Stimulated activated CD8-positive, alpha-beta memory T cell treated with anti-CD3 and anti-CD28 coated beads, Interleukin-7, amount 100 ng/mL, for 1 hour (primary cell): Measurements from ENCODE around the gene GATB.

Experiments used
- DNase-seq, 2 donors: peaks; one replicate each; pipeline ENCODE4 v3.0.0-alpha.2; 2020; ENCODE audit warnings: low read depth in 2 of 2

GATB gene, protein sequence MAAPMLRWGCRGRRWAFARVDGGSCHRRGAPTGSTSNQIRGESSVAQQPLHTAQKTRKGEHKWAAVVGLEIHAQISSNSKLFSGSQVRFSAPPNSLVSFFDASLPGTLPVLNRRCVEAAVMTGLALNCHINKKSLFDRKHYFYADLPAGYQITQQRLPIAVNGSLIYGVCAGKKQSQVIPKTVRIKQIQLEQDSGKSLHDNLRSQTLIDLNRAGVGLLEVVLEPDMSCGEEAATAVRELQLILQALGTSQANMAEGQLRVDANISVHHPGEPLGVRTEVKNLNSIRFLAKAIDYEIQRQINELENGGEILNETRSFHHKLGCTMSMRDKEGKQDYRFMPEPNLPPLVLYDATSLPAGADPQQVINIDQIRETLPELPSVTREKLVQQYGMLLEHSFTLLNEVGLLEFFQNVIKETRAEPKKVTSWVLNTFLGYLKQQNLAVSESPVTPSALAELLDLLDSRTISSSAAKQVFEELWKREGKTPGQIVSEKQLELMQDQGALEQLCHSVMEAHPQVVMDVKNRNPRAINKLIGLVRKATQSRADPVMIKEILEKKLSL

DNA sequence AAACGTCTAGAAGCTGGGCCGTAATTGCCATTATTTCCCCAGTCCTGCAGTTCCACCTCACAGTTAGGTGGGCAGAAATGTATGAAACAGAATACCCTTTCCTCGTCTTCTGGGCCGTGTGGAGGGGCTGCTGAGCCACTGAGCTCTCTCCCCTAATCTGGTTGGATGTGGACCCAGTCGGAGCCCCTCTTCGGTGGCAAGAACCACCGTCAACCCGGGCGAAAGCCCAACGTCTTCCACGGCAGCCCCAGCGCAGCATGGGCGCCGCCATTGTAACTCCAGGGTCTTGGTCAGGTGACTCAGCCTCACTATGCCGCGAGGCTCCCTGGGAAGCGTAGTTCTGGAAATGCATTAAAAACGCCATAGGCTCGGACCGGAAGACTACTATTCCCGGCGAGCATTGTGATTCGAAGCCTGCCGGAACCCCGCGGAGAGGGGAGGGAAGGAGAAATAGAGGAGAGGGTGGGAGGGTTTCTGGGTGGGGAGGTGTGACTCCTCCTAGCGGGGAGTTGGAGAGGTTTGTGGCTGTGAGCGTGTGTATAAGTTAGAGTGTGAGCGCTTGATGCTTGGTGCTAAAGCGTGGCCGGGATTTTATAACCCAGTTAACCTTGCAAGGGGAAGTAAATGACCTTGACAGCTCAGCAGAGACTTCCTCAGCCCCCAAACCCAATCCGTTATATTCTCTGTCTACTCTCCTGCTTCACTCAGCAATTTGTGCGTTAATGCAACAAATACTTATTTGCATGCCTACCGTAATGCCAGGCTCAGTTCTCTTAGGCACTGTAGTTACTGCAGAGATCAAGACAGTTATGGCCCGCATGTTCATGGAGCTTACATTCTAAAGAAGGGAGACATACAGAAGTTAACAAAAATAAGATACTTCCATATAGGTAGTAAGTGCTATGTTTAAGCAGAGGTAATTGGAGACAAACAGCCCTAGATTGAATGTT lies at the start of gene GATB:
Gene GATB (minus strand): TSS at position 296 of the 950 bp plus-strand sequence. CDS start 25 bp downstream, at position 271.
- DNase-seq: peak; percentile 76 to 80

DNA sequence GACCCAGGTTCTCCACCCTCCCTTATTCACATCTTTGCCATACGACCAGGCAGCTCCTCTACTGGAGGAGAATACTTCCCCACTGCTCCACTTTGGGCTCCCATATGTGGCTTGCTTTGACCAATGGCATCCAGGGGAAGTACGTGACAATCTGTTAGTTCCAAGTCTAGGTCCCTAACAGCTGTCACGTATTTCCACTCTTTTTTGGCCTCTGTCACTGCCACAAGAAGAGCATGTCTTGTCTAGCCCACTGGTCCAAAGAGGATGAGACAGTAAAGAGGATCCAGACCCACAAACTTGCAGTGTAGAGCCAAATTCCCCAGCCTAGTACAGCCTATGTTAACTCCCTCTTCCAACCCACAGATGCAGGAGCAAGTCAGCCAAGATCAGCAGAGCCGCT lies 49.7 kb upstream of the GATB start:
- DNase-seq: no peak

DNA sequence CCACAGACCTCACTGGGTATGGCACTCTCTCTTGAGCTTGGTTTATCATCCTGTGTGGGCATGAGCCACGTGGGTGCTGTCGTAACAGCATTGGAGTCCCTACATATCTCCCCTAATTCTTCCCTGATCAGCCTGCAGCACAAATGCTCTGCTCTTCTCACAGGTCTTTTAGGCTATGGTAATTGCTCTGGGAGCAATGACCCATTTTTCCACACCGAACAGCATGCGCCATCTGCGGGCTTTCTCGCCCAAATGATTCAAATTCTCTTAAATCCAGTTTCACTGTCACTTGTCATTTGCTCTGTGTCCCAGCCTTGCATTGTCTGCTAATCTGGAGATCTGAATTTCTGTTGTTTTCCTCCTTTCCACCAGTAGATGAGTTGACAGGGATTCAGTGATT lies 48.9 kb upstream of the GATB start:
- no peak for DNase-seq

DNA sequence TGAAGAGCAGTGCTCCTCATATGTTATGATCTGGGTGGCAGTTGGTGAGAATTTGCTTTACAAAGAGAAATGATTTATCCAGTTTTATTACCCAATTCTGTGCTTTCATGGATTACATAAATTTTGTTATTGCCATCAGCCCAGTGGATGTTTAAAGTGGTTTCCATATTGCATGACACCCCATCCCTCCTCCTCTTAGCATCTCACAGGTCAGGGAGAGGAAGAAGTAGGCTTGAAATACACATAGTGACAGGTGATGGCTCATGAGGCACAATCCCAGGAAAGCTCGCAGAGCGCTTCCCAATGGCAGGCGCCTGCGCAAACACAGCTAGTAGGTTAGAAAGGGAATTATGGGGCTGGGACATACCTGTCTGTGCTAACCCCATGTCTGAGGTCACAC lies 47.7 kb upstream of the GATB start:
- no peak for DNase-seq

DNA sequence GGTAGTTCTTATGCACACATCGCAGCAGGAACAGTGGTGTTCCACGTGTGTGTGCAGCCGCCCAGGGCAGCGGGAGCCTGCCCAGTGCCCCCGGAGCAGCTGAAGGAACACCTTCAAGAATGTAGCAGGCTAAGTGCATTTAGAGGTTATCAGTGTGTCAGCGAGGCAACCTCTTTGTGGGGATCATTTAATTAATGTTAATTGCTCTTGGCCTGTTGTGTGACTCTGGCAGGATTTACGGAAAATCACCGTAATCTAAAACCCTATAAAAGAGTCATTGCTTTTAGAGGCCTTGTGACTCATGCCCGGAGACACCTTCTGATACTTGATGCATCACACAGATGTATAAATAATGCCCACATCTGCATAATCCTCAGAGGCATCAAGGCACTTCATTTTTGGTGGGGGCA lies 47.3 kb upstream of the GATB start:
- no peak for DNase-seq

DNA sequence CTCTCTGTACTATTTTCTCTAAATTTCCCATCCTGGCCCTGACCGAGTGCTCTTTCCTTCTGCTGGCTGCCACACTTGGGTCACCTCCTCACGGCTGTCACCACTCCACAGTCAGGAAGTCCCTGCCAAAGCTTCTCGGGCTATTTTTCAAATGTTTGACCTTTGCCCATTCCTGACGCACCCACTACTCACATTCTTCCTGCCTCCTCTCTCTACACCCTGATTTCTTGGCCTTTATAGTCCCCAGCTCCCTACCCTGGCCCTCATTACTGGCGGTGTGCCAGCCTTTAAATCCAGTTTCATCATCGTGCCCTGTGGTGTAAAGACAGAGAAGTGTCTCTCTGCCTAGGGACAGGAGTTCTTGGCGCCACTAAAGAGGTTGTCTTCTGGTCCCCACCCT lies 46.4 kb upstream of the GATB start:
- DNase-seq: no peak

DNA sequence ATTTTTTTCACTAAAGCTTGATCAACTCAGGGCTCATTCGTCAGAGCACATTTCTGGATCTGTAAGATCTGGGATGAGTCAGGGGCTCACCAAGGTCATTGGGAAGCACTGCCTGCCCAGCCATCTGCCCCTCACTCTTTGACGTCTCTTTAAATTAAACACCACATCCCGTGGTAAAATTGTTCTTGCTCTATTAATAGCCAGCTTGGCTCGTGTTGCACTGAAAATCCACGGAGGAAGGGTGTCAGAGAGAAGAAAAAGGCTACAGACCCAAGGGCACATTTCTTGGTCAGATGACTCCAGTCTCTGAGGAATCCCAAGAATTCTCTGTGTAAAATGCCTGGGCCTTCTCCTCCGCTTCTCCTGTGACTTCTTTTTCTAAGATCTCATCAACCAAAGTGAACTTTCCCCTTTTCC lies 45.7 kb upstream of the GATB start:
- DNase-seq: no peak

DNA sequence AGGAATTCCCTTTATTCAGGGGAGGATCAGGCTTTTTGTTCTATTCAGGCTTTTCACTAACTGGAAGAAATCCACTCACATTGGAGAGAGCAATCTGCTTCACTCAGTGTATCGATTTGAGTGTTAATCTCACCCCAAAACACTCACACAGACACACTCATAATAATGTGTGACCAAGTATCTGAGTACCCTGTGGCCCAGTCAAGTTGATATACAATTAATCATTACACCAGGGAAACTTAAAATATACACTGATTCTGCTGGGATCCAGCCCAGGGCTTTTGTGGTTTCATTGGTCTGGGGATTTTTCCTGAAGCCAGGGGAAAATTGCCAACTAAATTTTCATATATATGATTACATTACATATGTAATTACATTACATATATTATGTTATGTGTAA lies 44.0 kb upstream of the GATB start:
- DNase-seq: no peak

DNA sequence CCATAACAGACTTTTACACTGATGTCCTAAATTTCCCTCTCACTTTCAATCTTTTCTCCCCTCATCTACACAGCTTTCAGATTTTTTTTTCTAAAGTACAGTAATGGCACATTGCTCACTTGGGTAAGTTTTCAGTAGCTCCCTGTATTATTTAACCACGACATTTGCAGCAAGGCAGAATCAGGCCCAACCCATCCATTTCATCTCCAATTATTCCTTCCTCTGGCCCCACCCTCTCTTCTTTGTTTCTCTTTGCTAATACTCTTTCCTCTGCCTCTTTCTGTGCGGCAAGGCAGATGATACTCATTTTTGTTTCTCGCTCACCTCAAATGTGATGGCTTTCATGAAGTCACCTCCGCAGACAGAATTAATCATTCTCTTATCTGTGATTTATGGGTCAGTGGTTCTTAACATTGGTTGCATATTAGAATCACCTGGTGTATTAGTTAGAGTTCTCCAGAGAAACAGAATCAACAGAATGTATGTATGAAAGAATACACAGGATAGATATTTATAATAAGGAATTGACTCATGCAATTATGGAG lies 43.4 kb upstream of the GATB start:
- DNase-seq: no peak

DNA sequence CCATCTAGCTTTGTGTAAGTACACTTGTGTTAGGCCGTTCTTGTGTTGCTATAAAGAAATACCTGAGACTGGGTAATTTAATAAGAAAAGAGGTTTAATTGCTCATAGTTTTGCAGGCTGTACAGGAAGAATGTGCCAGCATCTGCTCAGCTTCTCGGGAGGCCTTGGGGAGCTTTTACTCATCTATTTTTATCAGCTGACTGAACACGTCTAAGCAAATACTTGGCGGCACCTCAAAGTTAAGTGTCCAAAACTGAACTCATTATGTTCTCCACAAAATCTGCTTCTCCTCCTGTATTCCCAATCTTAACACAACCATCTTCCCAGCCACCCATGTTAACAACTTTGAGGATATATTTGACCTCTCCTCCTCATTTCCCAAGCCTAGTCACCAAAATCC lies 42.4 kb upstream of the GATB start:
- DNase-seq: no peak

DNA sequence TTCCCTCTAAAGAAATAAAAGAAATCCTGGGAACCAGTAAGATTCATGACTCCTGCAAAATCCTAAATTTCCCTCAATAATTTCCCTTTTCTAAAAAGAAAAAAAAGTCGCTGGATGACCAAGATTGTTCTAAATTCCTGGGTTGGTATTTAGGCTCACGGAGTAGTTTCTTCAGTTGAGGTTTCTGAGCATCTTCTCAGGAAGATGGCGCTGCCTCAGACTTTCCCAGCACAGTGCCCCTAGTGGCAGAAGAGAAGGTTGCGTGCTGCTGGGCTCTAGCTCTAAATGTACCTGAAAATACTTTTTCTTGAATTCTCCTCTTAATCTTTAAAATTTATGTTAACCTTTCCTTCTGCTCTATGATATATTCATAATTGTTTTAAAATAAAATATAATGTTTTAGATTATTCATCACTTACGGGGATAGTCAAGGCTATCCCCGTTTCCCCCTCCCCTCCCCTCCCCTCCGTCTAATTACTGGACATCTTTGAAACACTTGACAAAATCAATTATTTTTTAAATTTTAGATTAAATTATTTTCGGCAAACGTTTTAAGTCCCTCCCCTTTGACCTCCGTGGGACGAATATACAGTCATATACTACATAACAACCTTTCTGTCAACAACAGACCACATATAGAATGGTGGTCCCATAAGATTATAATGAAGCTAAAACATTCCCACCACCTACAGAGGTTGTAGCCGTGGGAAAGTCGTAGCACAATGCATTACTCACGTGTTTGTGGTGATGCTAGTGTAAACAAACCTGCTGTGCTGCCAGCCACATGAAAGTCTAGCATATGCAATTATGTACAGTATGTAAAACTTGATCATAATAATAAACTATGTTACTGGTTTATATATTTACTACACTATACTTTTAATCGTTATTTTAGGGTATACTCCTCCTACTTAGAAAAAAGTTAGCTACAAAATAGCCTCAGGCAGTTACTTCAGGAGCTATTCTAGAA lies 41.0 kb upstream of the GATB start:
- peak; percentile 7 to 27 for DNase-seq

DNA sequence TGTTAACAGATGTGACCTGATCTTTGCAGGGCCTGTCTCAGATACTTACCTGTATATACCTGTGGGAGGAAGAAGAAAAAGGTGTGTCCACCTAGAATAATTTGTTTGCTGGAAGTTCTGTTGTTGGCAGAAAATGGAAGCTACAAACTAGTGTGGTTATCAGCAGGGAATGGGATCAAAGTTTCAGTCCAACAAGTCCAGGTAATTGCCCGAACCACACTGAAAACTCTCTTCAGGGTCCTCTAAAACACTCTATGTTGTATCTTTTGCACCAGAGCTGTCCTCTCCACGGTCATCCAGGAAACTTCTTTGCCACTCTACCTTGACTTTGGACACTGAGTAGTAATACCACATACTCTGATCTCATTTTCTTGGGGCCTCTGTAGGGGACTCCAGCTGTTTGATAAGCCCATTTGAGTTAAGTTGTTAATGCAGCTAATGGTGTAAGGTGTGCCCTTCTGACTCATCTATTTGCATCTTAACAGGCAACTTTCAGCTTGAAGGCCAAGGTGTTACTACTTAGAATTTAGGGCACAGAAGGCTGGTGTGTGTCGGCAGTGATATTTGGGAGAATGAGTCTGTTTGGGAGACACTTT lies 38.7 kb upstream of the GATB start:
- no peak for DNase-seq

DNA sequence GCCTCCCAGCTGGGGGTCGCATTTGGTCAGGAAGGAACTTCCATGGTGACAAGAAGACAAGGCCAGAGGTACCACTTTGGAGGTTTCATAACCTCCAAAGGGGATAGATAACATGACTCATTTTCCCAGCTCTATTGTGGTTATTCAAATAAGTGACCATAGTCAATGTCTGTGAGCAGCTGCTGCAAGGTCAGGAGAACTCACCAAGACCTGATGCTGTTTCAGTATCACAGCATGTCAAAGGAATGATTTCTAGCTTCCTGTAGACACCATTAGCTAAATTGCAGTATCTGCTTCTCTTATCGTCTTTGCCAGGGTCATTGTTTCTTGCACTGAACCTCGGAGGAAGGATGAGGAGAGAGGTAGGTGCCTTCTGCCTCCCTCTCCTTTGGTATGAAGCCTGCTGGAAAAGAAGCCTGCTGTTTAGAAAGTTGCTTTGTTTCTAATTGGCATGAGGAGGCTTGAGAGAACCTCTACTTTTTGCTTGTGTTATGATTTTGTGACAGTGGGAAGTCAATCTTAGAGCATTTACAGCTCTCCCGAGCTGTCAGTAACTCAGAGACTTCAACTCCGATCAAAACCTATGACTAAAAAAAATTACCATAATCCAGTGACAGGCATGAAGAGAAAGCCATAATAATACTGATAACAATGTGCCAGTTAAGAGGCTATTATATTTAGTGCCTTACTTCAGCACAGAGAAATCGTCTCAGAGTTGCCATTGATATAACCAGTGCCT lies 38.0 kb upstream of the GATB start:
- DNase-seq: no peak

DNA sequence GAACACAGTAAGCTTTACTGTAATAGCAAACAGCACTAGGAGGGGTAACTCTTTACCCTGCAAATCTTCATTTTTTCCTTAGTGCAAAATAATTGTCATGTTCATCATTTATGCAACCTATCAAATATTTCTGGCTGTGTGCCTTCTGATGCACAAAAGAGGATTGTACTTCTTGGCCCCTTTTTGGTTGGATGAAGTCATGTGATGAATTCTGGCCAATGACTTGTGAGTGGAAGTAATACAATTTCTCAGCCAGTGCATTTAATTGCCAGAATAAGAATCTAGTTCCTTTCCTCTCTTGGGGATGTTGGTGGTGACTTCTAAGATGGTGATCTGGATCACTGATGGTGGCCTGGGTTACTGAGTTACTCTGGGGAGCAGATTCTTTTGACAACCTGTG lies 37.0 kb upstream of the GATB start:
- DNase-seq: no peak

DNA sequence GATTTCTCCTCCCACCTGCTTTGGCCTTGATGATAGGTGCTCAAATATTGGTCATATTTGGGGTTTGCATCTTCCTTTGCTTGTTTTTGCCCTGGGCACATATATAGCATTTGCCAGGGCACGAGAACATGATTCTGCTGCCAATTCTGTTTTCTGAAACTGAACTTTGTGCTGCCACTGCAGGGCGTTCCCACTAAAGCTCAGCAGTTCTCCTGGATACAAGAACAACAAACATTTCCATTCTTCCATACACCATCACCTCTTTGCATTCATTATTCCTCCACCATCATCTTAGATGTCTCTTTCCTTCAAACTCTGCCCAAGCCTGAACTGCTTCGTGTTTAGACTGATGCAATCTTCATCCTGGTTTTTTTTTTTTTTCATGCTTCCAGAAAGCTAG lies 36.3 kb upstream of the GATB start:
- DNase-seq: no peak

DNA sequence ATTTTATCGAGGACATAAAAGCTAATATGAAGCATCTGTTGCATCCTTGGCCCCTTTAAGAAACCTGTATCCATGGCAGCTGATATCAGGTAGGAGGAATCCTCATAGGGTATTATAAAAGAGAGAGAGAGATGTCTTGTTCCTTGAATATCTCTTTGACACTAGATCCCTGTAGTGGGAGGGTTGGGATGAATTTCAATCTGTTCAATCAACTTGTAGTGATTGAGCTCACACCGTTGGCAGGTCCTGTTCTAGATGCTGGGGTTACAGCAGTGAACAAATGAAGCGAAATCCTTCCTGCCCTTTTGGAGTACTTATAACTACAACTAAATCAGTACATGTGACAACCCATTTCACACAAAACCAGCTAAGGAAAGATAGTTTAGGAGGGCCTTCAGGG lies 35.3 kb upstream of the GATB start:
- no peak for DNase-seq

DNA sequence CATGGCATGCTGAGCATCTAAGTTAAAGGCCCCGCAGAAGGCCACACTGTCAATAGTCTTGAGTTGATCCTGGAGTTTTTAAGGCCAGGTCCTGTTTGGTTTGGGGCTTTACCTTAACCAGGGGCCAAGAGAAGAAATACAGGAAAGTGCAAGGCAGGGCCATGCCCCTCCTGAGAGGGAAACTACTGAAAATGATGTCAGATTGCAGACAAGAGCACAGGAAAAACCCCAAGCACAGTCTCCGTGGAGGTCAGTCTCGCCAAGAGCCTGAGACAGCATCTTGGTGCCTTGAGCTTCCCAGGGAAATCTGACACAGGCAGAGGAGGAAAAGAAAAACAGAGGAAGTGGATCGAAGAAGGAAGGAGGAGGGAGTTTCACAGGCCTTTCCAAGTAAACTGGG lies 32.2 kb upstream of the GATB start:
- DNase-seq: no peak

DNA sequence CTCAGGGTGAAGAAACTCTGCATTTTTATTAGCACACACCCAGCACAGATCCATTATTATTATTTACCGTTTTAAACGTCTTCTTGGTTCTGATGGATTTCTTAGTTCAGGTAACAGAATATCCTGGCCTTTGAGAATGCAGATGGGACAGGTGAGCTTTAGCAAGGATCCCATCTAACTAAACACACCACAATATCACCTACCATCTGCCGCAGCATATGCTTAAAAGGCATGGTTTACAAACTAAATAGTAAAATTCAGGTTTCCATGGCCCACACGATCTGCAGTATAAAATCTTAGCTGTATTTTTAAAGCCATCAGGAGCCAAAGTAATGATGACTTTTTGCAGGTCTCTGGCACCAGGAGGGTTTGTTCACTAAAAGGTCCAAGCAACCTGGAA lies 31.7 kb upstream of the GATB start:
- no peak for DNase-seq

DNA sequence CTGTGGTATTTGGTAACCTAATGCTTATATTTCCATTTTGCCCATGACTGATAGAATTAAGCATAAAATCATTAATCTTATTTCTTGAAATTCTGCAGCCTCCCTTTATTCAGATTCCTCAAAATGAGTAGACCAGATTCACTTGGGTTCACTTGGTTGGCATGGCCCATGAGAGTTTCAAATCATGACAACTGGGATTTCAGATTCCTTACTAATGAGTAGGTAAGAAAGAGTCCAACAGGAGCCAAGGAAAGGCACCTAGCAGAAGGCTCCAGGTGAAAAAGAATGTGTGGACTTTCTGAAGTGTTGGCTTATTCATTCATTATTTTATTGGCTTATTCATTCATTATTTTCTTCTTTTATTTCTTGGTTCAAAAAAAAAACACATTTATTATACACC lies 27.2 kb upstream of the GATB start:
- no peak for DNase-seq

DNA sequence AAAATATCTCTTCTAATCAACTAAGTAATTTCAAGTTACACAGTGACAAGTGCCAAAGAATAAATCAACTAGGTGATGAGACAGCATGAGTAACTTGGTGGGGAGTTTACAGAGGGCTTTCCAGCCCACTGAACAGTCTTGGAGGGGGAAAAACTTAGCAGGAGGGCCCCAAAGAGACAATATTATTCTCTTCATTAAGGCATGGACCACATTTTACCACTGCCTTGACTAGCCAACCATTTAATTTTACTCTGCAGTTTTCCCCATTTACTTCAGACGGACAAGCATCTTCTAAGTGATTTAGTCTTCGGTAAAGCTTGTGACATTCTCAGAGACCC lies 25.3 kb upstream of the GATB start:
- DNase-seq: no peak
